Activated B cell treated with CpG ODN at 0.5 μM for 24 hours (primary cell): ENCODE results near the gene RETREG3. TPM values are rescaled to one million over a fixed set of nuclear protein-coding genes. Genes with fewer than 3 reads are reported as not detected.

Experiments
- ATAC-seq: fragments of 200-7000 bp; cut with Tn5 transposase; one replicate; pipeline ENCODE4 v1.10.0; 2021; ENCODE audit warnings: low read depth, mild to moderate bottlenecking, moderate library complexity
- CTCF ChIA-PET: fragments of 350-600 bp; sonication (Branson Sonifier 250); formaldehyde crosslinking; loops from one replicate; lab custom pipeline; 2021; ENCODE audit warnings: antibody characterized with exemption; lab: Charles Lee
- POLR2A ChIA-PET: fragments of 350-600 bp; sonication (Branson Sonifier 250); formaldehyde crosslinking; loops from one replicate; lab custom pipeline; 2021; ENCODE audit warnings: antibody characterized with exemption; lab: Charles Lee
- DNase-seq: peaks from one replicate; pipeline ENCODE4 v3.0.0; 2022
- H3K27ac Mint-ChIP-seq: one replicate; pipeline ENCODE4 v1.8.0; 2020; ENCODE audit warnings: mixed read lengths
- H3K27me3 Mint-ChIP-seq: one replicate; pipeline ENCODE4 v1.8.0; 2021; ENCODE audit warnings: mixed read lengths
- H3K36me3 Mint-ChIP-seq: one replicate; pipeline ENCODE4 v1.8.0; 2021; ENCODE audit warnings: low read depth, mixed read lengths
- H3K4me1 Mint-ChIP-seq: one replicate; pipeline ENCODE4 v1.8.0; 2021; ENCODE audit warnings: mixed read lengths
- H3K4me3 Mint-ChIP-seq: one replicate; pipeline ENCODE4 v1.8.0; 2020; ENCODE audit warnings: mild to moderate bottlenecking, mixed read lengths
- H3K9me3 Mint-ChIP-seq: one replicate; pipeline ENCODE4 v1.8.0; 2020; ENCODE audit warnings: mixed read lengths
- CTCF ChIP-seq: fragments of 200-600 bp; IDR thresholded peaks from one replicate; pipeline ENCODE4 v1.8.0; 2022; ENCODE audit warnings: antibody characterized with exemption, mild to moderate bottlenecking
- intact Hi-C: fragments of 100-400 bp; cut with micrococcal nuclease; formaldehyde crosslinking; loops from one replicate; pipeline ENCODE4 v1.15.1; 2024
- total RNA-seq: library from RNA; stranded (reverse); gene quantifications from 2 replicates; pipeline ENCODE4 v1.2.3, GENCODE V29; 2022

RETREG3 gene
- total RNA-seq, 1 donor from 2014 or later: 63.5 TPM

GRCh38 chr17:42537826-42538451 lies 71.2 kb downstream of the RETREG3 start:
- TF ChIP-seq CTCF: no peak
- ChIA-PET CTCF (no interaction called here), POLR2A (interaction anchor here (0.7 to 4.0 kb wide), 3 partner anchors 10 to 17 kb away, joined by 3 to 18 read pairs (median 4); no protein-coding TSS in a partner anchor)
- Mint-ChIP-seq H3K27ac (no peak overlapping the region), H3K4me1 (peaks cover 25% of the 10 kb centered on the region), H3K9me3 (no peaks in the 10 kb centered on the region), H3K27me3 (no peaks in the 10 kb centered on the region), H3K36me3 (peaks cover 23% of the 10 kb centered on the region), H3K4me3 (peak overlapping the region; percentile 56)
- DNase-seq: no peak
- ATAC-seq: no peak
- intact Hi-C loops: no loop called here

GRCh38 chr17:42537156-42537805 lies 71.9 kb downstream of the RETREG3 start:
- no peak for DNase-seq
- Mint-ChIP-seq H3K27me3 (no peaks in the 10 kb centered on the region), H3K27ac (peak overlapping the region; percentile 72)

GRCh38 chr17:42536372-42537155 lies 72.6 kb downstream of the RETREG3 start:
- H3K36me3 Mint-ChIP-seq: peaks cover 19% of the 10 kb centered on the region
- intact Hi-C loops: loop anchor here (1.0 kb wide), 3 partner anchors 18 to 31 kb away; partner anchors contain the start of genes COASY and MLX
- POLR2A ChIA-PET: interaction anchor here (0.6 to 4.0 kb wide), 11 partner anchors 9 to 237 kb away, joined by 3 to 26 read pairs (median 8); partner anchors contain the start of genes MLX, PSMC3IP, RETREG3 and STAT3
- ATAC-seq: peak; percentile 59
- CTCF ChIA-PET: interaction anchor here (0.7 to 2.1 kb wide), 5 partner anchors 9 to 41 kb away, joined by 4 to 8 read pairs (median 5); partner anchors contain the start of gene PSMC3IP
- no peaks in the 10 kb centered on the region for H3K9me3 Mint-ChIP-seq
- no peaks in the 10 kb centered on the region for H3K27me3 Mint-ChIP-seq
- H3K4me3 Mint-ChIP-seq: peak overlapping the region; percentile 89
- peak overlapping the region; percentile 72 for H3K27ac Mint-ChIP-seq
- peak; percentile 75 for DNase-seq
- TF ChIP-seq CTCF: no peak
- H3K4me1 Mint-ChIP-seq: peaks cover 28% of the 10 kb centered on the region

More at GRCh38 chr17:42537156-42537805, 71.9 kb downstream of the RETREG3 start:
- no peak for TF ChIP-seq CTCF
- intact Hi-C loops: no loop called here
- peaks cover 25% of the 10 kb centered on the region for H3K4me1 Mint-ChIP-seq
- H3K4me3 Mint-ChIP-seq: peak overlapping the region; percentile 89
- peaks cover 21% of the 10 kb centered on the region for H3K36me3 Mint-ChIP-seq
- ChIA-PET POLR2A (interaction anchor here (0.7 to 4.0 kb wide), 6 partner anchors 11 to 148 kb away, joined by 4 to 26 read pairs (median 14); partner anchors contain the start of genes MLX and STAT3), CTCF (interaction anchor here (0.9 to 2.1 kb wide), 3 partner anchors 10 to 41 kb away, joined by 4 to 8 read pairs (median 5); partner anchors contain the start of gene PSMC3IP)
- no peaks in the 10 kb centered on the region for H3K9me3 Mint-ChIP-seq
- ATAC-seq: no peak

GRCh38 chr17:42536048-42536371 lies 73.2 kb downstream of the RETREG3 start, which contains the start of gene NAGLU:
Gene NAGLU, plus strand, starts transcription at chr17:42536241. Its CDS starts 32 bp downstream, at chr17:42536273.
- Mint-ChIP-seq H3K9me3 (no peaks in the 10 kb centered on the region), H3K4me1 (peaks cover 34% of the 10 kb centered on the region), H3K4me3 (peak within 1 kb of the TSS; percentile 89), H3K27me3 (no peaks in the 10 kb centered on the region), H3K36me3 (peaks cover 15% of the 10 kb centered on the region), H3K27ac (peak within 1 kb of the TSS; percentile 83)
- DNase-seq: peak; percentile 95
- intact Hi-C loops: loop anchor here (1.0 kb wide), 3 partner anchors 18 to 31 kb away; partner anchors contain the start of genes COASY and MLX
- CTCF ChIA-PET: interaction anchor here (0.6 to 2.1 kb wide), 6 partner anchors 9 to 288 kb away, joined by 3 to 8 read pairs (median 4); partner anchors contain the start of genes BECN1 and PSMC3IP
- POLR2A ChIA-PET: interaction anchor here (0.6 to 4.0 kb wide), 12 partner anchors 12 to 237 kb away, joined by 3 to 26 read pairs (median 6); partner anchors contain the start of genes MLX, PSMC3IP, RETREG3 and STAT3
- ATAC-seq: peak; percentile 94
- TF ChIP-seq CTCF: no peak
